ENCODE data around the gene DLEC1. TPM values are rescaled to one million over a fixed set of nuclear protein-coding genes. Genes with fewer than 3 reads are reported as not detected.

Gene DLEC1
- polyA plus RNA-seq, 1 donor from 2014 or later, result 0.25 TPM

- Histone ChIP-seq H3K9me3 (ENCODE audit: low read length) (no peaks in the 10 kb centered on the region), H4K20me1 (ENCODE audit: insufficient read depth) (no peaks in the 10 kb centered on the region), H3K27ac (ENCODE audit: low read length) (no peak overlapping the region), H3K27me3 (ENCODE audit: insufficient read depth, low read depth, low read length) (no peaks in the 10 kb centered on the region), H3K36me3 (ENCODE audit: insufficient read depth, low read length) (no peaks in the 10 kb centered on the region), H3K9ac (ENCODE audit: low read length) (no peak overlapping the region), H2AFZ (ENCODE audit: low read depth, low read length) (no peak overlapping the region), H3K79me2 (replicated peaks; ENCODE audit: insufficient read depth, low read length) (peaks cover 18% of the 10 kb centered on the region), H3K4me2 (ENCODE audit: low read length) (no peak overlapping the region), H3F3A (ENCODE audit: insufficient read depth, low read length, poor library complexity, severe bottlenecking) (no peaks in the 10 kb centered on the region), H3K9me2 (ENCODE audit: insufficient read depth, low read length) (no peaks in the 10 kb centered on the region), H3K4me3 (ENCODE audit: low read length) (no peak overlapping the region)
- TF ChIP-seq EZH2 (IDR thresholded peaks at IDR 0.05; ENCODE audit: borderline replicate concordance, insufficient read depth, low read length, poor library complexity, severe bottlenecking) (no peak), POLR2AphosphoS5 (IDR thresholded peaks at IDR 0.05) (no peak), CTCF (IDR thresholded peaks at IDR 0.05; ENCODE audit: poor library complexity, severe bottlenecking) (no peak), MXI1 (conservative IDR thresholded peaks at IDR 0.05; ENCODE audit: poor library complexity, severe bottlenecking) (no peak), SMC3 (conservative IDR thresholded peaks at IDR 0.05; ENCODE audit: poor library complexity) (no peak), TAF1 (IDR thresholded peaks at IDR 0.05; ENCODE audit: low read depth) (no peak), EP300 (conservative IDR thresholded peaks at IDR 0.05; ENCODE audit: poor library complexity, severe bottlenecking) (no peak), RAD21 (conservative IDR thresholded peaks at IDR 0.05) (no peak)
Observed at GRCh38 chr3:38163117-38163840, 124.3 kb downstream of the DLEC1 start.

- Histone ChIP-seq H3K4me3 (ENCODE audit: low read length) (peak overlapping the region; percentile 98), H3K79me2 (replicated peaks; ENCODE audit: insufficient read depth, low read length) (peaks cover 25% of the 10 kb centered on the region), H3K9me3 (ENCODE audit: low read length) (no peaks in the 10 kb centered on the region), H3K27me3 (ENCODE audit: insufficient read depth, low read depth, low read length) (no peaks in the 10 kb centered on the region), H3K4me2 (ENCODE audit: low read length) (peak overlapping the region; percentile 43), H3K9me2 (ENCODE audit: insufficient read depth, low read length) (no peaks in the 10 kb centered on the region), H3K9ac (ENCODE audit: low read length) (peak overlapping the region; percentile 87), H3K36me3 (ENCODE audit: insufficient read depth, low read length) (no peaks in the 10 kb centered on the region), H4K20me1 (ENCODE audit: insufficient read depth) (no peaks in the 10 kb centered on the region), H3F3A (ENCODE audit: insufficient read depth, low read length, poor library complexity, severe bottlenecking) (no peaks in the 10 kb centered on the region), H3K27ac (ENCODE audit: low read length) (peak overlapping the region; percentile 97), H2AFZ (ENCODE audit: low read depth, low read length) (peak overlapping the region; percentile 85)
- TF ChIP-seq EP300 (conservative IDR thresholded peaks at IDR 0.05; ENCODE audit: poor library complexity, severe bottlenecking), result no peak
- TF ChIP-seq EZH2 (IDR thresholded peaks at IDR 0.05; ENCODE audit: borderline replicate concordance, insufficient read depth, low read length, poor library complexity, severe bottlenecking), result no peak
- no peak for TF ChIP-seq CTCF (IDR thresholded peaks at IDR 0.05; ENCODE audit: poor library complexity, severe bottlenecking)
- no peak for TF ChIP-seq SMC3 (conservative IDR thresholded peaks at IDR 0.05; ENCODE audit: poor library complexity)
- TF ChIP-seq TAF1 (IDR thresholded peaks at IDR 0.05; ENCODE audit: low read depth), result no peak
- TF ChIP-seq POLR2AphosphoS5 (IDR thresholded peaks at IDR 0.05), result no peak
- TF ChIP-seq MXI1 (conservative IDR thresholded peaks at IDR 0.05; ENCODE audit: poor library complexity, severe bottlenecking), result no peak
- TF ChIP-seq REST (IDR thresholded peaks at IDR 0.05; ENCODE audit: borderline replicate concordance), result no peak
- no peak for TF ChIP-seq RAD21 (conservative IDR thresholded peaks at IDR 0.05)
Observed at GRCh38 chr3:38163841-38164642, 125.0 kb downstream of the DLEC1 start.
